HepG2 (cell line): ENCODE results near the gene SFT2D1. TPM values are rescaled to one million over a fixed set of nuclear protein-coding genes. Genes with fewer than 3 reads are reported as not detected.

Experiments used
- ATF7-NPFF ChIP-seq: sonication (generic); formaldehyde crosslinking; IDR thresholded peaks from 2 replicates; pipeline ENCODE4 v1.8.1; 2023; ENCODE audit warnings: mild to moderate bottlenecking, low read depth, missing genetic modification reagents, moderate library complexity
- CHD2 ChIP-seq: IDR thresholded peaks from 2 replicates; pipeline ENCODE4 v1.6.1; 2011; ENCODE audit warnings: low read depth, low read length, improper control_type of control experiment
- HIC2 ChIP-seq: sonication (generic); formaldehyde crosslinking; IDR thresholded peaks from 2 replicates; pipeline ENCODE4 v1.9.0; 2022; ENCODE audit warnings: low read depth, missing genetic modification reagents
- MTA1 ChIP-seq: sonication (generic); formaldehyde crosslinking; IDR thresholded peaks from 2 replicates; pipeline ENCODE4 v1.4.0; 2020; ENCODE audit warnings: missing genetic modification reagents, mild to moderate bottlenecking, borderline replicate concordance
- PHF21A ChIP-seq: sonication (generic); formaldehyde crosslinking; IDR thresholded peaks from 2 replicates; pipeline ENCODE4 v1.5.0; 2020; ENCODE audit warnings: mild to moderate bottlenecking, missing genetic modification reagents
- PLRG1 ChIP-seq: fragments of 450-650 bp; conservative IDR thresholded peaks from 2 replicates; pipeline ENCODE4 v1.6.1; 2016
- SAFB2 ChIP-seq: sonication (generic); formaldehyde crosslinking; IDR thresholded peaks from 2 replicates; pipeline ENCODE4 v1.5.1; 2020; ENCODE audit warnings: missing genetic modification reagents, low read depth, mild to moderate bottlenecking, borderline replicate concordance
- STAG1 ChIP-seq: sonication (generic); formaldehyde crosslinking; IDR thresholded peaks from 2 replicates; pipeline ENCODE4 v1.4.0; 2020; ENCODE audit warnings: missing genetic modification reagents
- ZBED4 ChIP-seq: sonication (generic); formaldehyde crosslinking; IDR thresholded peaks from 2 replicates; pipeline ENCODE4 v1.4.0; 2020; ENCODE audit warnings: missing genetic modification reagents, borderline replicate concordance
- ZFY ChIP-seq: sonication (generic); formaldehyde crosslinking; IDR thresholded peaks from 2 replicates; pipeline ENCODE4 v1.4.0; 2020; ENCODE audit warnings: missing genetic modification reagents
- ZGPAT ChIP-seq: IDR thresholded peaks from 2 replicates; pipeline ENCODE4 v1.6.1; 2016; ENCODE audit warnings: mild to moderate bottlenecking
- ZNF138 ChIP-seq: sonication (generic); formaldehyde crosslinking; IDR thresholded peaks from 2 replicates; pipeline ENCODE4 v1.5.0; 2020; ENCODE audit warnings: mild to moderate bottlenecking, low read depth, missing genetic modification reagents
- ZNF263 ChIP-seq: sonication (generic); formaldehyde crosslinking; IDR thresholded peaks from 2 replicates; pipeline ENCODE4 v1.4.0; 2020; ENCODE audit warnings: missing genetic modification reagents
- ZNF510 ChIP-seq: sonication (generic); formaldehyde crosslinking; IDR thresholded peaks from 2 replicates; pipeline ENCODE4 v1.4.0; 2020; ENCODE audit warnings: low read depth, mild to moderate bottlenecking, missing genetic modification reagents
- ZNF543 ChIP-seq: sonication (generic); formaldehyde crosslinking; IDR thresholded peaks from 2 replicates; pipeline ENCODE4 v1.4.0; 2020; ENCODE audit warnings: mild to moderate bottlenecking, missing genetic modification reagents
- polyA plus RNA-seq, 8 experiments: library from polyadenylated mRNA; depleted of rRNA in 3 of 8; stranded (reverse) in 7 of 8; unstranded in 1 of 8; fragments of >200 nt; fragmentation: Illumina TruSeq in 4 of 8; extraction: Trizol in 4 of 8; gene quantifications; 2 replicates each; pipeline versions ENCODE4 v1.2.1 to v1.2.3, GENCODE V29; 2011 to 2016; ENCODE audit warnings: low read depth in 4 of 8, missing spikeins in 1 of 8, mixed read lengths in 1 of 8; ENCODE audit not compliant: insufficient read depth in 1 of 8
- total RNA-seq, 5 experiments: library from RNA; depleted of rRNA; stranded (reverse); fragments of >200 nt; fragmentation: Illumina TruSeq; extraction: Trizol; gene quantifications; 2 replicates each; pipeline ENCODE4 v1.2.3, GENCODE V29; 2016; ENCODE audit warnings: low read depth in 1 of 5
- TF ChIP-seq, protein P1 (sequence below): sonication (generic); formaldehyde crosslinking; IDR thresholded peaks from 2 replicates; pipeline ENCODE4 v1.5.1; 2020; ENCODE audit warnings: mild to moderate bottlenecking, missing genetic modification reagents, moderate library complexity
- TF ChIP-seq, protein P2 (sequence below): IDR thresholded peaks from 2 replicates; pipeline ENCODE4 v1.6.1; 2016; ENCODE audit warnings: mild to moderate bottlenecking, missing biosample characterization, missing genetic modification reagents

SFT2D1 gene
- total and polyA plus RNA-seq, 2 of the 13 experiments (the other 11 are each of a cell fraction or from before 2014, with no cell fraction given), result 115 to 147 TPM

- TF ChIP-seq HIC2 (CRISPR knock-in tag), result peak; percentile 88
- no peak for TF ChIP-seq STAG1 (CRISPR knock-in tag)
- TF ChIP-seq, protein P1, sequence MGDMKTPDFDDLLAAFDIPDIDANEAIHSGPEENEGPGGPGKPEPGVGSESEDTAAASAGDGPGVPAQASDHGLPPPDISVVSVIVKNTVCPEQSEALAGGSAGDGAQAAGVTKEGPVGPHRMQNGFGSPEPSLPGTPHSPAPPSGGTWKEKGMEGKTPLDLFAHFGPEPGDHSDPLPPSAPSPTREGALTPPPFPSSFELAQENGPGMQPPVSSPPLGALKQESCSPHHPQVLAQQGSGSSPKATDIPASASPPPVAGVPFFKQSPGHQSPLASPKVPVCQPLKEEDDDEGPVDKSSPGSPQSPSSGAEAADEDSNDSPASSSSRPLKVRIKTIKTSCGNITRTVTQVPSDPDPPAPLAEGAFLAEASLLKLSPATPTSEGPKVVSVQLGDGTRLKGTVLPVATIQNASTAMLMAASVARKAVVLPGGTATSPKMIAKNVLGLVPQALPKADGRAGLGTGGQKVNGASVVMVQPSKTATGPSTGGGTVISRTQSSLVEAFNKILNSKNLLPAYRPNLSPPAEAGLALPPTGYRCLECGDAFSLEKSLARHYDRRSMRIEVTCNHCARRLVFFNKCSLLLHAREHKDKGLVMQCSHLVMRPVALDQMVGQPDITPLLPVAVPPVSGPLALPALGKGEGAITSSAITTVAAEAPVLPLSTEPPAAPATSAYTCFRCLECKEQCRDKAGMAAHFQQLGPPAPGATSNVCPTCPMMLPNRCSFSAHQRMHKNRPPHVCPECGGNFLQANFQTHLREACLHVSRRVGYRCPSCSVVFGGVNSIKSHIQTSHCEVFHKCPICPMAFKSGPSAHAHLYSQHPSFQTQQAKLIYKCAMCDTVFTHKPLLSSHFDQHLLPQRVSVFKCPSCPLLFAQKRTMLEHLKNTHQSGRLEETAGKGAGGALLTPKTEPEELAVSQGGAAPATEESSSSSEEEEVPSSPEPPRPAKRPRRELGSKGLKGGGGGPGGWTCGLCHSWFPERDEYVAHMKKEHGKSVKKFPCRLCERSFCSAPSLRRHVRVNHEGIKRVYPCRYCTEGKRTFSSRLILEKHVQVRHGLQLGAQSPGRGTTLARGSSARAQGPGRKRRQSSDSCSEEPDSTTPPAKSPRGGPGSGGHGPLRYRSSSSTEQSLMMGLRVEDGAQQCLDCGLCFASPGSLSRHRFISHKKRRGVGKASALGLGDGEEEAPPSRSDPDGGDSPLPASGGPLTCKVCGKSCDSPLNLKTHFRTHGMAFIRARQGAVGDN, result peak; percentile 86
- no peak for TF ChIP-seq PLRG1
- peak; percentile 28; the same call in 1 of the 2 replicates for TF ChIP-seq ZFY
- TF ChIP-seq ZGPAT (CRISPR knock-in tag), result peak; percentile 18; the same call in 1 of the 2 replicates
- TF ChIP-seq ATF7-NPFF (CRISPR knock-in tag), result peak; percentile 47; the same call in 1 of the 2 replicates
- 0 out of 2 replicates have a peak, but pooled peaks have one; percentile 36 for TF ChIP-seq PHF21A (CRISPR knock-in tag)
- TF ChIP-seq ZNF510, result peak; percentile 87
- 0 out of 2 replicates have a peak, but pooled peaks have one; percentile 32 for TF ChIP-seq ZBED4 (CRISPR knock-in tag)
- no peak for TF ChIP-seq CHD2
- TF ChIP-seq, protein P2, sequence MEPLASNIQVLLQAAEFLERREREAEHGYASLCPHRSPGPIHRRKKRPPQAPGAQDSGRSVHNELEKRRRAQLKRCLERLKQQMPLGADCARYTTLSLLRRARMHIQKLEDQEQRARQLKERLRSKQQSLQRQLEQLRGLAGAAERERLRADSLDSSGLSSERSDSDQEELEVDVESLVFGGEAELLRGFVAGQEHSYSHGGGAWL, result 0 out of 2 replicates have a peak, but pooled peaks have one; percentile 60
- peak; percentile 57; the same call in 1 of the 2 replicates for TF ChIP-seq ZNF543 (CRISPR knock-in tag)
- TF ChIP-seq MTA1 (CRISPR knock-in tag), result peak; percentile 86; the same call in 1 of the 2 replicates
- TF ChIP-seq ZNF138 (CRISPR knock-in tag), result no peak
- TF ChIP-seq ZNF263 (CRISPR knock-in tag), result peak; percentile 88
- TF ChIP-seq SAFB2, result 0 out of 2 replicates have a peak, but pooled peaks have one; percentile 37
Measured at GRCh38 chr6:166308033-166308768, 34.1 kb downstream of the SFT2D1 start, which contains the start of gene PRR18 (continued).
